Measurements from ENCODE around the gene KCNA4.
"Not testable (repeated sequence)": the region's sequence is repeated elsewhere in the genome, so short reads cannot be mapped to it uniquely, and the experiment has no call there.

The KCNA4 gene

DNA sequence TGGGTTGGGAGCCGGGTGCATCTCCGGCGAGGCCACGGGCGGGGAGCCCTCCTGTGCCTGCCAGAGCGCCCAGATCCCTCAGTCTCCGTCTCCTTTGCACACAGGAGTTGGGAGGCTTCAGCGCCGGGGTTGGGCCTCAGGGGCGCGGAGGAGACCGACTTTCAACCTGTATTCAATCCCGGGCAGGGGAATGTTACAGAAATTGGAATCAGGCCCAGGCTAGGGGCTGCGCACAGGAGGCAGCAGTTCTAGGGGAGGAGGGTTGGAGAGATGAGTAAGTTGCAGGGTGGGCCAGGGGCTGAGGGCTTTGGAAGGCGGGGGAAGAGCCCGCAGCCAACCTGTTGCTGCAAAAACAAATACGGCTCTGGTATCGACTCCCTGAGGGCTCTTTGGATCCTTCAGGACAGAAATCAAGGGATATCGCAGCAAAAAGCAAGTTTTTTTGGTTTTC lies 640 bp upstream of the KCNA4 start:
- no peak for DNase-seq
- Mint-ChIP-seq H3K27me3 (peaks cover 29 to 37% of the 10 kb centered on the region in 2 donors), H3K9me3 (peaks cover 0 to 4% of the 10 kb centered on the region in 2 donors), H3K27ac (no peak overlapping the region), H3K36me3 (peaks cover 0 to 2% of the 10 kb centered on the region in 2 donors), H3K4me3 (no peak overlapping the region), H3K4me1 (peaks cover 0 to 2% of the 10 kb centered on the region in 2 donors)
- ATAC-seq (replicated peaks), result no peak

DNA sequence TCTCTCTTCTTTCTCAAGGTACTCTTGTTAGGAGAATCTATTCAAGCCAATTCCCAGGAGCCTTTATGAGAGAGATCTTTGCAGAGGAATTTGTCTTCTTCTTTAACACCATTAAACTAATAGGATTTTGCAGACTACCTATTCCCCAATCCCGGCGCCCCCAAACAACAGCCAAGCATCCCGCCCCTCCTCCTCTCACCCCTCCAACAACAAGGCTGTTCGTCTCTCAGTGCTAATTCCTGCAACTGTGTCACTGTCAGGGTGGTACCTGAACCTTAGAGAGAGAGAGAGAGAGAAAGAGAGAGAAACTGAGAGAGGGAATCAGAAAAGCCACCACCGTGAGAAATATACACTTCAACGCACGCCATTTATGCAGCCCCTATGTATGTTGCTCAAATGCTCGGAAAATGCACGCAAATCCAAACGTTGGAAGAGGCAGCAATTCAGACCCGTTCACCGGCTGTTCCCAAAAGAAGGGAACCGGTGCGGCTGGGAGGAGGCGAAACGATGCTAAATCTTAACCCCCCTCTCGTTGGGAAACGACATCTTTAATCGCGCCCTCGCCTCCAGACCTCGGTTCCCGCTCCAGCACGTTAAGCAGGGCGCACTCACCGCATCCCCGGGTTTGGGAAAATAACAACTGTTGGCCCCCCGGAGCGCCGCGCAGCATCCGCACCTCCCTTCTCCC lies 961 bp downstream of the KCNA4 start:
- no peak overlapping the region for H3K27ac Mint-ChIP-seq
- peaks cover 0 to 4% of the 10 kb centered on the region in 2 donors for H3K9me3 Mint-ChIP-seq
- ATAC-seq (replicated peaks) (no peak), DNase-seq (no peak)
- peaks cover 0 to 2% of the 10 kb centered on the region in 2 donors for H3K4me1 Mint-ChIP-seq
- peaks cover 26 to 34% of the 10 kb centered on the region in 2 donors for H3K27me3 Mint-ChIP-seq
- no peak overlapping the region for H3K4me3 Mint-ChIP-seq
- peaks cover 0 to 2% of the 10 kb centered on the region in 2 donors for H3K36me3 Mint-ChIP-seq

DNA sequence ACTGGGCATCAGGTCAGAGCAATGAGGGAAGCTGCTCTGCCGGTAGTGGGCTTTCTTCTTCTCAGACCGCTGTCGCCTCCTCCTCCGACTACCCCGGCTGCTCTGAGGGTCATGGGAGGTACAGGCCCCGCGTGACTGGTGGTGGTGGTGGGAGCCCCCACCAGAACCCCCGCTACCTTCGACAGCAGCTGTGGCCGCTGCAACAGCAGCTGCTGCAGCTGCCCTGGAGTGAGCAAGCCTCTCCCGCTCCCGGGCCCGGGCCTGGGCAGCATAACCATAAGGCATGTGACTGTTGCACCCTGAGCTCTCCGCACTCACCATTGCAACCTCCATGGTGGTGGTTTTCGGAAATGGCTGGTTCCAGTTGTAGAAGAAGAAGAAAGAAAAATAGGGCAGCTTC lies 4.5 kb downstream of the KCNA4 start:
- H3K36me3 Mint-ChIP-seq, result peaks cover 0 to under 1% of the 10 kb centered on the region in 2 donors
- no peak overlapping the region for H3K4me3 Mint-ChIP-seq
- ATAC-seq (replicated peaks), result no peak
- peaks cover 1% of the 10 kb centered on the region in 2 donors for H3K27me3 Mint-ChIP-seq
- H3K9me3 Mint-ChIP-seq, result peaks cover 0 to under 1% of the 10 kb centered on the region in 2 donors
- H3K4me1 Mint-ChIP-seq, result no peaks in the 10 kb centered on the region
- DNase-seq, result no peak
- no peak overlapping the region for H3K27ac Mint-ChIP-seq

DNA sequence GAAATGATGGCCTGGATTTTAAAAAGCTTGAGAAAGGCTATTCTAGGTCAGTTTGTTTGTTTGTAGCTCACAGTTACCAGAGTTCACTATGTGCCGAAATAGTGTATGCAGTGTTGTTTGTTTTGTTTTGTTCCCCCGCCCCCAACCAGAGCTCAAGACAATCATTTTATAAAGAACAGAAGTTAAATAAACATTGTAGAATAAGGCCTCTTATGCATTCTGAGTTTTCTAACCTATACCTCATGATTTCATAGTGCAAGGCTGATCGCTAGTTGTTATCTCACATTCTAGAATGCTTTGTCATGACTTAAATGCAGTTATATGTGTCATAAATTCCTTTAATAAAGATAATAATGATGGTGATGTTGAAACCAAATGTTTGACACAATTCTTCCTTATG lies 7.8 kb downstream of the KCNA4 start:
- Mint-ChIP-seq H3K4me3 (no peak overlapping the region), H3K27ac (no peak overlapping the region), H3K36me3 (no peaks in the 10 kb centered on the region), H3K27me3 (no peaks in the 10 kb centered on the region), H3K9me3 (peaks cover 0 to 2% of the 10 kb centered on the region in 2 donors), H3K4me1 (no peaks in the 10 kb centered on the region)
- no peak for ATAC-seq (replicated peaks)
- DNase-seq, result no peak

DNA sequence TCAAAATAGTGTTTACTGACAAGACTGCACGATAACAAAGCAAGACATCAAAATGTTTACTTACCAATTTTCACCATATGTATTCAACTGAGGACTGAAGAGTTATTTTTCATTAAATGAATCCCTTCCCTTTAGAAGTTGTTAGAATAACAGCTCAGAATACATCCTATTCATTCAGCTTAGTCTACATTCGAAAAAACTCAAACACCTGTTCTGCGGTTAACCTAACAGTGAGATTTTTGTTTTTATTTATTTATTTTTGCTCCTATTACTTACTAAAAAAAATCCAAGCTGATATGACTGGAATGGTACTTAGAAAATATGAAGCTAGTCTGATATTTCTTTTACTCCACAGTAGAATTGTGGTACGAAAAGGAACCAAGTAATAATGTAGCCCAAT lies 10.0 kb downstream of the KCNA4 start:
- no peak for DNase-seq
- H3K9me3 Mint-ChIP-seq, result peaks cover 0 to 2% of the 10 kb centered on the region in 2 donors
- no peak overlapping the region for H3K4me3 Mint-ChIP-seq
- H3K36me3 Mint-ChIP-seq, result no peaks in the 10 kb centered on the region
- ATAC-seq (replicated peaks), result no peak
- no peak overlapping the region for H3K27ac Mint-ChIP-seq
- H3K4me1 Mint-ChIP-seq, result no peaks in the 10 kb centered on the region
- H3K27me3 Mint-ChIP-seq, result no peaks in the 10 kb centered on the region

DNA sequence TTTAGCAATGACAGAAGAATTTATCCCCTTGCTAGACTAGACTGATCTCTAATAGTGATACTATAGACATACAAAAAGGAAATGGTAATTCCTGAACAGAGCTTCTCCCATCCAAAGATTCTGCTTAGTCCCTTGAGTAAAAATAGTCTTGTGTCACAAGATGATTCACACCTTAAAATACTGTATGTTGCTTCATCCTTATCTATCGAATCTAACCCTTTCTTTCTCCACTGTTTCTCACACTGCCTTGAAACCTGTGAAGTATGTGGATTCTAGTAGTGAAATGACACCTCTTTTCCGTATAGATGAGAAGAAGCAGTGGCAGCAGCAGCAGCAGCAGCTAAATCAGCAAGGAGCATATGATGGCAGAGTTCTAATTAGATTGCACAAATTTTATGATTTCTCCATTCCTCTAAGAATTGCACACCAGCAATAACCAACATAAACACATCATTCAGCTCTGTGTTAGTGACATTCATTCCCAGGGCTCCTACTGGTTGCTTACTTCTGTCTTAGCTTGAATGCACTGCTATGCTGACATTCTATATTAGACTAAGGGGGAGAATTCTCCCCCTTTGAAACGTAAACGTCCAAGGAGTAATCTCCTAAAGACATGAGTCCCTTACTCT lies 14.6 kb downstream of the KCNA4 start:
- H3K27ac Mint-ChIP-seq, result no peak overlapping the region
- DNase-seq (no peak), ATAC-seq (replicated peaks) (no peak)
- no peaks in the 10 kb centered on the region for H3K27me3 Mint-ChIP-seq
- H3K4me1 Mint-ChIP-seq, result no peaks in the 10 kb centered on the region
- H3K4me3 Mint-ChIP-seq, result no peak overlapping the region
- H3K9me3 Mint-ChIP-seq, result peaks cover 0 to 1% of the 10 kb centered on the region in 2 donors
- H3K36me3 Mint-ChIP-seq, result no peaks in the 10 kb centered on the region

DNA sequence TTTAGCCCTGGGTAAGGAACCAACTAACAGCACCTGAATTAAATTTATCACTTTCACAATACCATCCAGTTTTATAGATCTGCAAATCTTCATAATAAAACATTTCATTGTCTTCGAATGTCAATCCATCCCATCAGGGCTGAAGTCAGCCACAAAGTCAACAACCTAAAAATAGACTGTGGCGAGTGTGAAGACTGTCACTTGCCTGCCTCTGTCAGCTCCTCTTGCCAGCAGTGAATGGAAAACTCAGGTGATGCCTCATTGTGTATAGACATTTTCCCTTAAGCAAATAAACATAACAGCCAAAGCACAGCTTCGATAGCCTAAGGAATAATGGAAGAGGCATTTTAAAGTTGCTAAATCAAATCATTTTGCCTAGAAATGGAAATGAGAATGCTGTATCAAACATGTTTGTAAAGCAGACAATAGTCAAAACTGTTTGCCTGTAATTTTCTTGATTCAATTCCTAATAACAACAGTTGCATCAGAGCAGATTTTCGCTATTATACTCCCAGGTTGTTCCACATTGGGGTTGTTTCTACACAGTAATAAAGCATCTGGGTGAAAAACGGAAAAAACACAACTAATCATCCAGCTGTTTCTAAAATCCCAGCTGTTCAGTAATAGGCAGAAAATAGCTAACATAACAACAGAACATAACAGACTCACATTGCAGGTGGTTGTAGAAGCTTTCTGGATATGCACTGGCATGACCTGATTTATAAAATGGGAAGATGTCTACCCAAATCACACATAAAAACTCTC lies 15.7 kb downstream of the KCNA4 start:
- no peaks in the 10 kb centered on the region for H3K9me3 Mint-ChIP-seq
- H3K27ac Mint-ChIP-seq, result no peak overlapping the region
- no peaks in the 10 kb centered on the region for H3K4me1 Mint-ChIP-seq
- ATAC-seq (replicated peaks) (no peak), DNase-seq (no peak)
- no peaks in the 10 kb centered on the region for H3K36me3 Mint-ChIP-seq
- H3K4me3 Mint-ChIP-seq, result no peak overlapping the region
- H3K27me3 Mint-ChIP-seq, result no peaks in the 10 kb centered on the region

DNA sequence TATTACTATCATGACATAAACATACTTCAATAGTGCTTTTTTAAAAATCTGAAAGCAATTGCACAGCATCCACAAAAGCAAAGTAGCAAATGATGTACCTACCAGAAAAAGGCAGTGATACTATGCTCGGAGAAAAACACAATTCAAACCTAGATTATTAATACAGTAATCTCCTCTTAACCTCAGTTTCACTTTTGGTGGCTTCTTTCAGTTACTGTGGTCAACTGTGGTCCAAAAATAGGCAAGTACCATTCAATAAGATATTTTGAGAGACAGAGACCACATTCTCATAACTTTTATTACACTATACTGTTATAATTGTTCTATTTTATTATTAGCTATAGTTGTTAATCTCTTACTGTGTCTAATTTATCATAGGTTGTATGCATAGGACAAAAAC lies 20.8 kb downstream of the KCNA4 start:
- Mint-ChIP-seq H3K9me3 (no peaks in the 10 kb centered on the region), H3K27ac (no peak overlapping the region), H3K4me1 (no peaks in the 10 kb centered on the region), H3K27me3 (no peaks in the 10 kb centered on the region), H3K4me3 (no peak overlapping the region), H3K36me3 (no peaks in the 10 kb centered on the region)
- DNase-seq (no peak), ATAC-seq (replicated peaks) (no peak)

DNA sequence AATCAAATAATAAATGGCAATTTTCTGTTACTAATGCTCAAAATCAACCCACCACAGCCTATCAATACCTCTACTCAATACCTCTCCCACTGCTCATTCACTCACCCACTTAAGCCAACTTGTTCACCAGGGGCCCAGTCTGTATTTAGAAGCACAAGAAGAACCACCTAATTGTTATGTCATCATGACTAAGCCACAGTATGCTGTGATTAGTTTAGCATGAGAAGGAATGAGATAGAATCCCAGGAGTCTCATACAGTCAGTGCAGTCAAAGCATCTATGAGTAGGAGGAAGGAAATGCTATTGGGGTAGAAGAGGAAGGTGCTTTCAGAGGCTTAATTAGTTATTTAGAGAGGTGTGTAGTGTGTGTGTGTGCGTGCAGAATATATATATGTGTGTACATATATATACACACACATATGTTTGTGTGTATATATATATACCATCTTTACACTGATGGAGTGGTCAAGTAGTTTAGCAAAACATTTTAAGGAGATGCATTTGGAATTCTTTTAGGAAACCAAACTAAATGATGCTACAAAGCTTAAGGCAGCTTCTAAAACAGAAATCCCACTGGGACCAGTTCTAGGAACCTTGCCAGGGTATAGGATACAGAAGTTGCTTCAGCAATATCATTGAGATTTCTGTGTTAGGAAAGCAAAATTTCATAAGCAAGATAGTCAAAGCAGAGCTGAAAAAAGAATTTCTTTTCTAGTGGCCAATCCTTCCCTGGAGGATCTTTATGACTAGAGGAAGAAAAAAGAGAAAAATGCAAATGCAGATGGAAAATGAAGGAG lies 27.5 kb downstream of the KCNA4 start:
- no peaks in the 10 kb centered on the region for H3K27me3 Mint-ChIP-seq
- DNase-seq (no peak), ATAC-seq (replicated peaks) (no peak)
- no peaks in the 10 kb centered on the region for H3K4me1 Mint-ChIP-seq
- no peaks in the 10 kb centered on the region for H3K9me3 Mint-ChIP-seq
- H3K4me3 Mint-ChIP-seq, result no peak overlapping the region
- H3K36me3 Mint-ChIP-seq, result no peaks in the 10 kb centered on the region
- H3K27ac Mint-ChIP-seq, result no peak overlapping the region

DNA sequence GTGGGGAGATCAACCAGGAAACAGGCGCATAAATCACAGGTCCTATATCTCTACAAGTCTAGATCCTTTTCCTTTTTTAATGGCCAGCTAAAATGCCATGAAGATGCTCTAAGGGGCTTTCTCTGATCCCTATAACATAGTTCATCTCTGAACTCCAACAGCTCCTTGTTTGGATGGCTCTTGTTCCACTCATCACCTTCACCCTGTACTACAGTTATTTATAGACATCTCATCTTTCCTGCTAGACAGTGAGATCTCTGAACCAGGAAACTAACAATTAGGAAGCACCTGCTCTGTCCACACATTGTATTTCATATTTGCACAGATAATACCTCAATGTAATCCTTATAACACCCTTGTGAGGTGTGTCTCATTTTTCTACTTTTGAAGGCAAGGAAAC lies 31.6 kb downstream of the KCNA4 start:
- no peak overlapping the region for H3K4me3 Mint-ChIP-seq
- no peaks in the 10 kb centered on the region for H3K27me3 Mint-ChIP-seq
- H3K36me3 Mint-ChIP-seq, result no peaks in the 10 kb centered on the region
- DNase-seq (no peak), ATAC-seq (replicated peaks) (no peak)
- H3K4me1 Mint-ChIP-seq, result no peaks in the 10 kb centered on the region
- no peak overlapping the region for H3K27ac Mint-ChIP-seq
- H3K9me3 Mint-ChIP-seq, result no peaks in the 10 kb centered on the region

DNA sequence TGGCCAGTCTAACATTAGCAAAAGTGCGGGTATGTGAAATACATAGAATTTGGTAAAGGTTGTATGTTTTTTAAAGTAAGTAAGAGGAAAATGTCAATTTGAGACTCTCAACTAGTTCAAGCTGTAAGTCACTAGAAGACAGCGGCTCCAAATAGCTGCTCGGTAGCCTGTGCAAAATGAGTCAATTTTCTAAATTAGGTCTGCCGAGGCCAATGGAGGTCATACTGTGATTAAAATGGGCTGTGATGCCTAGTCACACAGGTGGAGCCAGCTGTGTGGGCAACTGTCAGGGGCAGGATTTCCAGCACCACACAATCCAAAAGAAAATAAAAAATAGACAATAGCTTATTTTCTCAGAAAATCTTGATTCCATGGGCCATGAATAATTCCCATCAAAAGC lies 32.3 kb downstream of the KCNA4 start:
- Mint-ChIP-seq H3K27ac (no peak overlapping the region), H3K36me3 (no peaks in the 10 kb centered on the region), H3K4me3 (no peak overlapping the region), H3K9me3 (no peaks in the 10 kb centered on the region), H3K27me3 (no peaks in the 10 kb centered on the region), H3K4me1 (no peaks in the 10 kb centered on the region)
- ATAC-seq (replicated peaks) (no peak), DNase-seq (no peak)

DNA sequence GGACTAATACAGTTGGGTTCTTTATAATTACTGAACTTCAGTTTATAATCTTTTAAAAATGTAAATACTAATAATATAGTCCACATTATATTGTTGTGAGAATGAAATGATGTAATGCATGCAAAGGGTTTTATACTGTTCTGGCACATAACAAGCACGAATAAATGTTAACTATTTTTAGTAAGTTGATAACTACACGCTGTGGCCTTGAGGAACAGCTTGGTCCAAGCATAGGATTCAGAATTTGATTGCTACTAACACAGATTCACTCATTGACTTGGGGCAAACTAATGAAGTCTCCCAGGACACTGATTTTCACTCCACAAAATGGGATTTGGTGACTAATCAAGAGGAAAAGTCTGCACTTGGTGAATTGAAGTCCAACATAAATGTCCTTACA lies 38.3 kb downstream of the KCNA4 start:
- Mint-ChIP-seq H3K27ac (no peak overlapping the region), H3K9me3 (peaks cover 0 to 8% of the 10 kb centered on the region in 2 donors), H3K36me3 (no peaks in the 10 kb centered on the region), H3K4me1 (no peaks in the 10 kb centered on the region), H3K27me3 (no peaks in the 10 kb centered on the region), H3K4me3 (no peak overlapping the region)
- no peak for DNase-seq
- ATAC-seq (replicated peaks), result no peak

DNA sequence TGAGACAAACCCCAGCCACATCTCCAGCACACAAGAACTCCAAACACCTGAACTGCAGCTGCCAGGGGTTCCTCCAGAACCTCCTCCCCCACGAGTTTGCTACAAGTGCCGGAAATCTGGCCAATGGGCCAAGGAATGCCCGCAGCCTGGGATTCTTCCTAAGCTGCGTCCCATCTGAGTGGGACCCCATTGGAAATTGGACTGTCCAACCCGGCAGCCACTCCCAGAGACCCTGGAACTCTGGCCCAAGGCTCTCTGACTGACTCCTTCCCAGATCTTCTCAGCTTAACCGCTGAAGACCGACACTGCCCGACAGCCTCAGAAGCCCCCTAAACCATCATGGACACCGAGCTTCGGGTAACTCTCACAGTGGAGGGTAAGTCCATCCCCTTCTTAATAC lies 41.2 kb downstream of the KCNA4 start:
- not testable (repeated sequence) for H3K9me3 Mint-ChIP-seq, H3K27me3 Mint-ChIP-seq

DNA sequence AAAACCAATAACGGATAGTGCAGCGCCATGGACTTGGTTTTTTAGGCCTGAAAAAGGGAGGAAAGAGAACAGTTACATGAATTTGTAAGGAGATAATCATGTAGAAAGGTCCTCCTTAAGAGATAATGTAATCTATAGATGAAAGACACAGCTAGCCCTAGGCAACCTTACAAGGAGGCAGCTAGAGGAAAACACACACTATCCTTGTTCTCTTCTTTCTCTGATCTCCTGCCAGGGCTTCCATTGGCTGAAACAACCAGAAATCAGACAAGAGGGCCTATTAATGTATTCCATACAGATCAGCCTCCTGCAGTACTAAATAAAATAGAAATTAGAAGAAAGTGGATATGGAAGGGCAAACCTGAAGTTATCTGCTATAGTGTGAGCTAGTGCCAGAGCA lies 53.0 kb downstream of the KCNA4 start:
- no peaks in the 10 kb centered on the region for H3K9me3 Mint-ChIP-seq
- ATAC-seq (replicated peaks), result no peak
- no peaks in the 10 kb centered on the region for H3K36me3 Mint-ChIP-seq

More for the DNA sequence above, 41.2 kb downstream of the KCNA4 start:
- ATAC-seq (replicated peaks); H3K27ac Mint-ChIP-seq; H3K4me3 Mint-ChIP-seq; H3K36me3 Mint-ChIP-seq; DNase-seq; H3K4me1 Mint-ChIP-seq: not testable (repeated sequence)

More for the DNA sequence above, 53.0 kb downstream of the KCNA4 start:
- H3K27me3 Mint-ChIP-seq, result no peaks in the 10 kb centered on the region
- peak overlapping the region; percentile 80 for H3K27ac Mint-ChIP-seq
- DNase-seq, result no peak
- no peaks in the 10 kb centered on the region for H3K4me1 Mint-ChIP-seq
- H3K4me3 Mint-ChIP-seq, result no peak overlapping the region

Measured in stimulated activated naive B cell treated with anti-CD40 and anti-IgM and Interleukin-4, amounts not matched to agents 10 μg/mL and 1 μg/mL and 100 μg/mL, for 72 hours (primary cell).